H9 (cell line): ENCODE results near the gene VWA8. TPM values are rescaled to one million over a fixed set of nuclear protein-coding genes. Genes with fewer than 3 reads are reported as not detected.

ENCODE experiments used
- DNase-seq: peaks from one replicate; pipeline ENCODE4 v3.0.0-alpha.2; 2017
- H2AFZ ChIP-seq: one replicate; pipeline ENCODE4 v1.6.1; 2013; ENCODE audit warnings: mild to moderate bottlenecking, low read length, control low read depth, moderate library complexity
- H2AK5ac ChIP-seq: 2 replicates; pipeline ENCODE4 v1.6.1; 2013; ENCODE audit warnings: low read length, control low read depth, mixed read lengths; ENCODE audit not compliant: insufficient read length
- H2BK120ac ChIP-seq: one replicate; pipeline ENCODE4 v1.6.1; 2013; ENCODE audit warnings: low read depth, mild to moderate bottlenecking, low read length, control low read depth, inconsistent platforms; ENCODE audit not compliant: poor library complexity, severe bottlenecking
- H2BK12ac ChIP-seq: 2 replicates; pipeline ENCODE4 v1.6.1; 2013; ENCODE audit warnings: low read length, control low read depth, mixed read lengths, low read depth; ENCODE audit not compliant: insufficient read length
- H2BK15ac ChIP-seq: 2 replicates; pipeline ENCODE4 v1.6.1; 2013; ENCODE audit warnings: low read depth, low read length, control low read depth
- H2BK20ac ChIP-seq: one replicate; pipeline ENCODE4 v1.6.1; 2013; ENCODE audit warnings: low read depth, mild to moderate bottlenecking, low read length, control low read depth, inconsistent platforms; ENCODE audit not compliant: poor library complexity, severe bottlenecking
- H2BK5ac ChIP-seq: 2 replicates; pipeline ENCODE4 v1.6.1; 2013; ENCODE audit warnings: low read length, control low read depth, mixed read lengths; ENCODE audit not compliant: insufficient read length
- H3K14ac ChIP-seq: 2 replicates; pipeline ENCODE4 v1.6.1; 2013; ENCODE audit warnings: low read length, control low read depth; ENCODE audit not compliant: insufficient read depth
- H3K18ac ChIP-seq: 2 replicates; pipeline ENCODE4 v1.6.1; 2013; ENCODE audit warnings: low read depth, mild to moderate bottlenecking, mixed read lengths, low read length, control low read depth; ENCODE audit not compliant: insufficient read length
- H3K23ac ChIP-seq: 2 replicates; pipeline ENCODE4 v1.6.1; 2013; ENCODE audit warnings: low read length, control low read depth, mixed read lengths, low read depth; ENCODE audit not compliant: insufficient read length
- H3K23me2 ChIP-seq: 2 replicates; pipeline ENCODE4 v1.6.1; 2013; ENCODE audit warnings: low read depth, mild to moderate bottlenecking, mixed read lengths, low read length, control low read depth; ENCODE audit not compliant: insufficient read length, poor library complexity, severe bottlenecking
- H3K27ac ChIP-seq: 2 replicates; pipeline ENCODE4 v1.5.1; 2013; ENCODE audit warnings: low read length, control low read depth, mixed read lengths, low read depth; ENCODE audit not compliant: insufficient read length
- H3K27me3 ChIP-seq: 2 replicates; pipeline ENCODE4 v1.6.1; 2013; ENCODE audit warnings: low read length, control low read depth, inconsistent platforms; ENCODE audit not compliant: insufficient read depth
- H3K4ac ChIP-seq: 2 replicates; pipeline ENCODE4 v1.6.1; 2013; ENCODE audit warnings: low read depth, mild to moderate bottlenecking, control low read depth, inconsistent platforms, low read length, moderate library complexity
- H3K4me1 ChIP-seq: 2 replicates; pipeline ENCODE4 v1.6.1; 2013; ENCODE audit warnings: low read length, control low read depth, inconsistent platforms; ENCODE audit not compliant: insufficient read depth
- H3K4me2 ChIP-seq: 2 replicates; pipeline ENCODE4 v1.6.1; 2013; ENCODE audit warnings: low read length, control low read depth, mixed read lengths; ENCODE audit not compliant: insufficient read length, insufficient read depth
- H3K56ac ChIP-seq: 2 replicates; pipeline ENCODE4 v1.6.1; 2013; ENCODE audit warnings: low read depth, mild to moderate bottlenecking, mixed read lengths, low read length, control low read depth; ENCODE audit not compliant: insufficient read length
- H3K79me1 ChIP-seq: 2 replicates; pipeline ENCODE4 v1.6.1; 2013; ENCODE audit warnings: low read depth, mild to moderate bottlenecking, moderate library complexity, low read length, control low read depth, inconsistent platforms; ENCODE audit not compliant: insufficient read depth, poor library complexity, severe bottlenecking
- H3K79me2 ChIP-seq: 2 replicates; pipeline ENCODE4 v1.6.1; 2013; ENCODE audit warnings: low read length, control low read depth, inconsistent platforms; ENCODE audit not compliant: insufficient read depth
- H3K9ac ChIP-seq: 2 replicates; pipeline ENCODE4 v1.6.1; 2013; ENCODE audit warnings: low read length, control low read depth, mixed read lengths; ENCODE audit not compliant: insufficient read length; ENCODE audit errors: extremely low read depth
- H3K9me3 ChIP-seq: one replicate; pipeline ENCODE4 v1.6.1; 2013; ENCODE audit warnings: low read depth, low read length, inconsistent platforms; ENCODE audit not compliant: control insufficient read depth
- H3T11ph ChIP-seq: one replicate; pipeline ENCODE4 v1.6.1; 2013; ENCODE audit warnings: mild to moderate bottlenecking, low read length, control low read depth, inconsistent platforms
- H4K20me1 ChIP-seq: one replicate; pipeline ENCODE4 v1.6.1; 2013; ENCODE audit not compliant: control insufficient read depth, insufficient read length, insufficient read depth
- H4K5ac ChIP-seq: 2 replicates; pipeline ENCODE4 v1.6.1; 2013; ENCODE audit warnings: low read depth, mild to moderate bottlenecking, mixed read lengths, low read length, control low read depth; ENCODE audit not compliant: insufficient read length
- H4K8ac ChIP-seq: replicated peaks from 2 replicates; pipeline ENCODE4 v1.6.1; 2013; ENCODE audit warnings: low read length, control low read depth, mixed read lengths, low read depth; ENCODE audit not compliant: insufficient read length
- H4K91ac ChIP-seq: 2 replicates; pipeline ENCODE4 v1.6.1; 2013; ENCODE audit warnings: low read depth, mild to moderate bottlenecking, moderate library complexity, mixed read lengths, low read length, control low read depth; ENCODE audit not compliant: insufficient read length
- H3K27ac Mint-ChIP-seq, 3 experiments: 2 replicates in 2 of 3; 3 replicates in 1 of 3; pipeline ENCODE4 v1.8.0; 2020 to 2021; ENCODE audit warnings: mixed read lengths in 3 of 3, mild to moderate bottlenecking in 1 of 3, moderate library complexity in 1 of 3
- H3K27me3 Mint-ChIP-seq: 2 replicates; pipeline ENCODE4 v1.8.0; 2021; ENCODE audit warnings: low read depth, mild to moderate bottlenecking, moderate library complexity, mixed read lengths
- H3K36me3 Mint-ChIP-seq, 3 experiments: 2 replicates in 2 of 3; 3 replicates in 1 of 3; pipeline ENCODE4 v1.8.0; 2020 to 2021; ENCODE audit warnings: low read depth in 3 of 3, mixed read lengths in 3 of 3; ENCODE audit not compliant: insufficient read depth in 1 of 3
- H3K4me1 Mint-ChIP-seq, 2 experiments: 2 replicates each; pipeline ENCODE4 v1.8.0; 2020; ENCODE audit warnings: mixed read lengths in 2 of 2
- H3K4me3 Mint-ChIP-seq, 2 experiments: 2 replicates in 1 of 2; 3 replicates in 1 of 2; pipeline ENCODE4 v1.8.0; 2020 to 2021; ENCODE audit warnings: mild to moderate bottlenecking in 2 of 2, mixed read lengths in 2 of 2, moderate library complexity in 1 of 2
- H3K9me3 Mint-ChIP-seq, 2 experiments: 2 replicates in 1 of 2; 3 replicates in 1 of 2; pipeline ENCODE4 v1.8.0; 2020; ENCODE audit warnings: mild to moderate bottlenecking in 2 of 2, mixed read lengths in 2 of 2, moderate library complexity in 1 of 2
- WGBS: extraction: QIAGEN DNeasy Blood & Tissue Kit; methylation state at CpG from one replicate; pipeline ENCODE4 v1.1.7; 2013; ENCODE audit warnings: missing lambda C conversion rate, low lambda C conversion rate, mixed read lengths; ENCODE audit not compliant: insufficient read length; ENCODE audit errors: extremely low coverage; 5-methylcytosine and 5-hydroxymethylcytosine counted together
- total RNA-seq: library from RNA; stranded (reverse); gene quantifications from 2 replicates; pipeline ENCODE4 v1.2.1, GENCODE V29; 2021
- TF ChIP-seq, protein P1 (sequence below): fragments of 200-600 bp; sonication (generic); conservative IDR thresholded peaks from 3 replicates; pipeline ENCODE4 v1.8.0; 2021; ENCODE audit warnings: antibody characterized with exemption, mild to moderate bottlenecking

Gene VWA8
- total RNA-seq, 1 experiment from 2014 or later: 17.4 TPM

GRCh38 chr13:41694545-41695301 lies 266.2 kb downstream of the VWA8 start:
- H2AFZ ChIP-seq: no peak overlapping the region
- H3K4me2 ChIP-seq: no peak overlapping the region
- no peak overlapping the region for H3K18ac ChIP-seq
- no peaks in the 10 kb centered on the region for H3K79me2 ChIP-seq
- no peak overlapping the region for H3K4ac ChIP-seq
- H3K27me3 ChIP-seq: no peaks in the 10 kb centered on the region
- H3K79me1 ChIP-seq: no peaks in the 10 kb centered on the region
- H3T11ph ChIP-seq: no peak overlapping the region
- no CpG with 5 or more reads among the region's 5 CpGs for WGBS
- H4K8ac ChIP-seq: no peak overlapping the region
- H2BK5ac ChIP-seq: no peak overlapping the region
- no peaks in the 10 kb centered on the region for H3K9me3 Mint-ChIP-seq
- H3K56ac ChIP-seq: no peak overlapping the region
- no peak overlapping the region for H3K23ac ChIP-seq
- DNase-seq: no peak
- H4K5ac ChIP-seq: no peak overlapping the region
- H3K14ac ChIP-seq: no peak overlapping the region
- TF ChIP-seq, protein P1, sequence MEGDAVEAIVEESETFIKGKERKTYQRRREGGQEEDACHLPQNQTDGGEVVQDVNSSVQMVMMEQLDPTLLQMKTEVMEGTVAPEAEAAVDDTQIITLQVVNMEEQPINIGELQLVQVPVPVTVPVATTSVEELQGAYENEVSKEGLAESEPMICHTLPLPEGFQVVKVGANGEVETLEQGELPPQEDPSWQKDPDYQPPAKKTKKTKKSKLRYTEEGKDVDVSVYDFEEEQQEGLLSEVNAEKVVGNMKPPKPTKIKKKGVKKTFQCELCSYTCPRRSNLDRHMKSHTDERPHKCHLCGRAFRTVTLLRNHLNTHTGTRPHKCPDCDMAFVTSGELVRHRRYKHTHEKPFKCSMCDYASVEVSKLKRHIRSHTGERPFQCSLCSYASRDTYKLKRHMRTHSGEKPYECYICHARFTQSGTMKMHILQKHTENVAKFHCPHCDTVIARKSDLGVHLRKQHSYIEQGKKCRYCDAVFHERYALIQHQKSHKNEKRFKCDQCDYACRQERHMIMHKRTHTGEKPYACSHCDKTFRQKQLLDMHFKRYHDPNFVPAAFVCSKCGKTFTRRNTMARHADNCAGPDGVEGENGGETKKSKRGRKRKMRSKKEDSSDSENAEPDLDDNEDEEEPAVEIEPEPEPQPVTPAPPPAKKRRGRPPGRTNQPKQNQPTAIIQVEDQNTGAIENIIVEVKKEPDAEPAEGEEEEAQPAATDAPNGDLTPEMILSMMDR: no peak
- no peak overlapping the region for H2AK5ac ChIP-seq
- H3K27me3 Mint-ChIP-seq: no peaks in the 10 kb centered on the region
- H2BK120ac ChIP-seq: no peak overlapping the region
- H2BK15ac ChIP-seq: no peak overlapping the region
- peaks cover 5% of the 10 kb centered on the region; the same call in 1 of the 2 replicates for H3K4me1 ChIP-seq
- no peaks in the 10 kb centered on the region for H3K23me2 ChIP-seq
- H3K27ac ChIP-seq: no peak overlapping the region
- H3K9me3 ChIP-seq: no peaks in the 10 kb centered on the region
- peak overlapping the region; percentile 15 to 27 (median 17); a peak in 3 of 7 replicates for H3K27ac Mint-ChIP-seq
- no peak overlapping the region for H2BK20ac ChIP-seq
- no peak overlapping the region for H3K9ac ChIP-seq
- H4K91ac ChIP-seq: no peak overlapping the region
- peaks cover 32 to 34% of the 10 kb centered on the region in 2 experiments for H3K4me1 Mint-ChIP-seq
- H2BK12ac ChIP-seq: no peak overlapping the region
- no peak overlapping the region for H3K4me3 Mint-ChIP-seq
- peaks cover 0 to 4% (median 4%) of the 10 kb centered on the region in 3 experiments; a peak in 2 of 7 replicates for H3K36me3 Mint-ChIP-seq
- no peaks in the 10 kb centered on the region for H4K20me1 ChIP-seq
